Stimulated activated CD8-positive, alpha-beta memory T cell treated with anti-CD3 and anti-CD28 coated beads, Interleukin-4, amount 100 ng/mL, for 24 hours (primary cell): ENCODE data around the gene LILRA6.
"Not testable (repeated sequence)": the region's sequence is repeated elsewhere in the genome, so short reads cannot be mapped to it uniquely, and the experiment has no call there.

Experiments
- DNase-seq: peaks from one replicate; pipeline ENCODE4 v3.0.0-alpha.2; 2020; ENCODE audit warnings: low read depth

The LILRA6 gene

DNA sequence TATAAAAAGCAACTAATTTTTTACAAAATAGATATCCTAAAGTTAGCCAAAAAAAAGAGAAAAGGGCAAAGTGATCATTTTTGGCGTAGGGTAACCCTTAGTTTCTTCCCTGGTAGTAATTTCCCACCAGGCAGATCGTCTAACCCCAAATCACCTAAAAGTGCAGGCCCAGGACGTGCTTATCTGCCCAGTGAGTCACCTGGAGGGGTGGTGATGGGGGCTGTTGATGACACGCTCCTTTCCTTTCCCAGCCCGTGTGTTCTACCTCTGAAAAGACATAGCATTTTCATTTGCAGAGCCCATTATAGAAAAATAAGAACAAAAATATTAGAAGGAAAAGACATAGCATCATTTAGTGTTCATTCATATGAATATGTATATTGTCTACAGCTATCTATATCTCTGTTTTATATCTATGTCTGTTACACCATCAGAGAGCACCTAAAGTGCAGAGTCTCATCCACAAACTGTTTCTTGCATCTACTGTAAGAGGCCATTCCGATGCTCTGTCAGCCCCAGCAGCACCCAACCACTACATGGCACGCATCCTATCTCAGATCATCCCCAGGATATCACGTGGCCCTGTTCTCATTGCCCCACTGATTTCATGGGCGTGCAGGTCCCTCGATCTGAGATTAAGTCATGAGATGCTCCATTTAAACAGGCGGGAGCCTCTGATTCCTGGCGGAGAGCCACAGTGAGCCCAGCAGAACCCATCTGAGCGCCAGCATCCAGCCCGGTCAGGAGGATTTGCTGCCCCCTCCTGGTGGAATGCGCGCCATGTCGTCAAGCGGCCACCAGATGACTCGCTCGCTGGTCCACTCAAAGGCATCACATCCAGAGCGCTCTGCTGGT is 11.3 kb downstream of the LILRA6 start:
- peak; percentile 80 for DNase-seq

DNA sequence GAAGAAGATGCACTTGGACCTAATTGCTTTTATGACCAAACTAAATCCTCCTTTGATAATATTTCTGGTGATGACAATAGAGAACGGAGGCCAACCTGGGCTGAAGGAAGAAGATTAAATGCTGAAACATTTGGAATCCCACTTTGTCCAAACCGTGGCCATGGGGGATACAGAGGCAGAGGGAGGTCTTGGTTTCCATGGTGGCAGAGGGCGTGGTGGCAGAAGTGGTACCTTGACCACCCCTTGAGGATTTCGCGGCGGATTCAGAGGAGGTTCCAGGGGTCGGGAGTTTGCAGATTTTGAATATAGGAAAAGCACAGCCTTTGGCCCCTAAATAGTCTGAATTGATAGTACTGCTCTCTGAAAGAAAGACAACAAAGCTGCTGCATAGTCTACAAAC is 12.6 kb downstream of the LILRA6 start:
- DNase-seq = no peak

DNA sequence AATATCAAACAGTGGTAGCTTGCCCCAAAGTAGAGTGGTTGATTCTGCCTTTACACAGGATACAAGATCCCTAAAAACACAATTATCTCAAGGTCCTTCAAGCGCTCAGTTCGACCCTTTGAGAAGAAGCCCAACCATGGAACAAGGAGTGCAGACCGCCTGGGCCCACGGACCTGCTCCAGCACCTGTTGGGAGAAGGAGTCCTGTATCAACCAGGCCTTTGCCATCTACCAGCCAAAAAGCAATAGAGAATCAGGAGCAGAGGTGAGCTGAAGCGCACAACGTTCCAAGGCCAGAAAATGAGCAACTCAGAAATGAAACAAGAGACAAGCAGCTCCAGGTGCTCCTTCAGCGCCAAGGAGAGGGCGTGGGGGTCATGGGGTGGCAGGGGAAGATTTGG is 13.4 kb downstream of the LILRA6 start:
- DNase-seq = no peak

GRCh38 chr19:54224619-54225018 is 18.0 kb downstream of the LILRA6 start:
- DNase-seq = not testable (repeated sequence)

DNA sequence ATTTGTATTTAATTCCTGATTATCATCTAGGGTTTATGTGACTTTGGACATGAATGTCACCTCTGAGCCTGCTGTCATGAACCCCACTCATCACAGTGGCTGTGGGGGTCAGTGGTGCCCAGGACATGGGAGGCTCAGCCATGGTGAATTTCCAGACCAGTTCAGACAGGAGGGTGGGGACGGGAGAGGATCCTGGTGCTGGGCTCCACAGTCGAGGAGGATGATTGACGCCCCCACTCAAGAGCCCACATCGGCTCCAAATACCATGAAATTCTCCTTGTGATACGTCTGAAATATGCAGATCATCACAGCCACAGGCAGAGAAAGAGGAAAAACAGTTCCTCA is 18.7 kb downstream of the LILRA6 start:
- not testable (repeated sequence) for DNase-seq

GRCh38 chr19:54223277-54223936 is 19.2 kb downstream of the LILRA6 start:
- not testable (repeated sequence) for DNase-seq

DNA sequence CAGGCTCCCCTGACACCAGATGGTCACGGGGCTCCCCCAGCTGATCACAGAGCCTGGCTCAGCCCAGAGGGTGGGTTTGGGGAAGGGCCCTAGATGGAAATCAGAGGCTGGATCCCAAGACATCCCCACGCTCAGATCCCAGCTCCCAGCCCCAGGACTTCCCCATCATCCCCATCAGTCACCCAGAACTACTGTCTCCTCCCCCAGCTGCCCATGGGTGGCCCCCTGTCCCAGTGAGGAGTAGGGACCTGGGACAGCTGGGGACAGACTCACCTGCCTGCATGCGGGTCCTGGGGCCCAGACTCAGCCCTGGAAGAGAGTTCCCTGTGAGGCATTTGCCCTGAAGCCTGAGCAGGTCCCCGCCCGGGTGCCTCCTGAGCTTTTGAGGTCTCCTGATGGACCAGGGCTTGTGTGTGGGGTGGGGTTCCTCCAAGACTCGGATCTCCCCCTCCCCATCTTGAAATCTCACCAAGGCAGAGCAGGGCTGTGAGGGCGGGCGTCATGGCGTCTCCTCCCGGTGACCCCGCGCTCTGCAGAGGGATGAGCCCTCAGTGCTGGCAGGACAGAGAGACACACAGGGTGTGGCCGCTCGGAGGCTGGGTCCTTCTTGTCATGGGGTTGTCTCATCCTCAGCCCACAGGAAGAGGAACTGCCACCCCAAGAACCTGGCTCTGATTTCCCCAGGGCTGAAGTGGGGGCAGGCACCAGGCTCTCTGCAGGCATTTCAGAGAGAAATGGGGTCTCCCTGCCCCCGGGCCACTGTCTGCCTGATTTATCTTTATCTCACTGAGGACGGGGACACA is 19.9 kb downstream of the LILRA6 start, which contains the start of gene LILRB3:
LILRB3 (minus strand) TSS at position 534 of the 803 bp plus-strand sequence; CDS start at position 503, 31 bp downstream.
- DNase-seq = not testable (repeated sequence)

GRCh38 chr19:54221947-54222346 is 20.6 kb downstream of the LILRA6 start:
- DNase-seq = not testable (repeated sequence)

DNA sequence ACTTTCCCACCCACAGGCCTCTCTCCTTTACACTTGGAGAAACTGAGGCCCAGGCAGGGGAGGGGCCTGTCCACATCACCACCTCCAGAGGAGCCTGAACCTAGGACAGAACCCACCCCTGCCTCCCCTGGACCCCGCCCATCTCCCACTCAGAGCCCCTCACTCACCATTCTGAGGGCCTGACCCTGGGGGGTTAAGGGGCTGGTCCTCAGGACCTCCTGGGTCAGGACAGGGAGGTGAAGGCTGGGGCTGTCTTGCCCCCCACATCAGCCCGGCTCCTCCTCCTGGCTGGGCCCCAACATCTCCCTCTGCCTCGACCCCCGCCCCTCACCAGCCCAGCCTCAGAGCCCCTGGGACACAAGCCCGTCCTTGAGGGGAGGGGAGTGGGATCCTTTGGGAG is 22.9 kb downstream of the LILRA6 start:
- not testable (repeated sequence) for DNase-seq

DNA sequence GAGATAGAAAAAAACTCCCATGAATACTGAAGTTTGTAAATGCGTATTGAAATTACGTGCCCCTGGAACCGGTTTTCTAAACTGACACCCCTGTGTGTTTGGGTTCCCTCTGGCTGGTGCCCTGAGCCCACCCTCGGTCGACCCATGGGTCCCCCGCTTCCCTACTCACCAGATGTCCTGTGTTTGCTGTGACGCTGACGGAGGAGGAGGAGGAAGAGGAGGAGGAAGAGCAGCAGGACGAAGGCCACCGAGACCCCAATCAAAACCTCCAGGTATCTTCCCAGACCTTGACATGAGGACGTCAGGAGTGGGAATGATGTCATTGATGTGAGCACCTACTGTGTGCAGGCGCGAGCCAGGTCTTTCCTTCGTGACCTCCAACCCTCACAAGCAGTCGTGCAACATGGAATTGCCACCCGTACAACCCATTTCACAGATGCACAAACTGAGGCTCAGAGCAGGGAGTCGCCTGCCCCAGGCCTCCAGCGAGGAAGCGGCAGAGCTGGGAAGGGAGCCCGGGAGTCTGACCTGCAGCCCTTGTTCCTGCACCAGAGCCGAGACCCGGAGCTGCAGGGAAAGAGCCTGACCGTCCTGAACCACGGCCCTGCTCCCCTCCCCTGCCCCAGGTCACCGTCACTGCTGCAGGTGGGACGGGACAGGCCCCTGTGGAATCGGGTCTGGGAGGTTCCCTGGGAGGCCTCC is 23.5 kb downstream of the LILRA6 start:
- DNase-seq = no peak

GRCh38 chr19:54218259-54218658 is 24.3 kb downstream of the LILRA6 start:
- no peak for DNase-seq

DNA sequence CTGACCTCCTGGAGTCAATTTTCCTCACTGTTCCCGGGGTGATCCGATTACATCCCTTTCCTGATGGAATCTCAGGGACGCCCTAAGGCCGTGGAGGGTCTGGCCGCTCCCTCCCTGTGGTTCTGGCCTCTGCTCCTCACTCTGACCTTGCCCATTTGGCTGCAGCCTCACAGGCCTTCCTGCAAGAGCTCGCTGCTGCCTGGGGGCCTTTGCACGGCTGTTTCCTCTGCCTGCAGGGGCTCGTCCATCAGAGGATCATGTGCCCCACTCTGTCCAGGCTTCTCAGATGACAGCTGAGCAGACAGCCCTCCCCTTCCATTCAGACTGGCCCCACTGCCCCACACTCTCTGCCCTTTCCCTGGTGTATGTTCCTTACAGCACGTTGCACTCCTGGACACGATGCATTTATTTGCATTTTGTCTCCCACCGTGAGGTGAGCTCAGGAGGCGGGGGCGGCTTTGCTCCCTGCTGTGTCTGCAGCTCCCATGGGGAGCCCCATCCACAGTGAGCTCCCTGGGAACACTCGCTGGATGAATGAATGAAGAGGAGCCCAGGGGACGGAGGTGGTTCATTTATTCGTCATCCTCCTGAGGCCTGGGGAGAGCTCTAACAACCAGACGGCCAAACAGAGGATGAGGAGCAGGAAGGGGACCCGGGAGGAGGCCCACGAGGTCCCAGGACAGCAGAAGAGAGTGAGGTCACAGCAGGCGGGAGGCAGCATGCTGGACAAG is 24.9 kb downstream of the LILRA6 start:
- DNase-seq = not testable (repeated sequence)

- no peak for DNase-seq
Observed at GRCh38 chr19:54216869-54217268, 25.7 kb downstream of the LILRA6 start.

- not testable (repeated sequence) for DNase-seq
Observed at GRCh38 chr19:54214734-54215133, 27.9 kb downstream of the LILRA6 start.

- DNase-seq = not testable (repeated sequence)
Observed at GRCh38 chr19:54214217-54214616, 28.4 kb downstream of the LILRA6 start.

- no peak for DNase-seq
Observed at GRCh38 chr19:54211235-54211634, 31.4 kb downstream of the LILRA6 start.

DNA sequence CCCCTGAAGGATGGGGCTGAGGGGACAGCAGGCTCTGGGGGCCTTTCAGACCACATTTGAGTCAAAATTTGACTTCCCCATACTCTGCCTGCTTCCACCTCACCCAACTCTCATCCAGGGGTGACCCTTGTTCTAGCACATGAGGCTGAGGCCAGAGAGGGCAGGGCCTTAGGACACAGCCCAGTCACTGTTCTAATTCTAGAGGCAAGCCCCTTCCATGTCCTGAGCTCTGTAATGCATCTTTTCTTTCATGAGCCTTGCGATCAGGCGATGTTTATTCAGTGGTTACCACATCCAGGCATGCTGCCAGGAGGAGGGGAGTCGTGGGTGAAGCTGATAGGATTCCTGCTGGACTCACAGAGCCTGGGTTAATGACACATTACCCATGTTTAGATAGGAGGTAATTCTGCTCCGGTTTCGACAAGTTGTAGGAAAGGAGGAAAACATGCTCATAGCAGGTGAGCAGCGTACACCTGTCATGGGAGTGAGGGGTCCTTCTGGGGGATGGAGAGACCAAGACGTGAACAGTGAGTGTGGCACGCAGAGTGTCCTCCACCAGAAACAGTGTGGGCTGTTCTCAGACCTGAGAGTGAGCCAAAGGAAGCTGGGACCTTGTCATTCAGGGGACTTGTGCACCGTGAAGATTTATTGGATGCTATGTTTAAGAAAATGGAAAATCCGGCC is 32.6 kb downstream of the LILRA6 start:
- no peak for DNase-seq

DNA sequence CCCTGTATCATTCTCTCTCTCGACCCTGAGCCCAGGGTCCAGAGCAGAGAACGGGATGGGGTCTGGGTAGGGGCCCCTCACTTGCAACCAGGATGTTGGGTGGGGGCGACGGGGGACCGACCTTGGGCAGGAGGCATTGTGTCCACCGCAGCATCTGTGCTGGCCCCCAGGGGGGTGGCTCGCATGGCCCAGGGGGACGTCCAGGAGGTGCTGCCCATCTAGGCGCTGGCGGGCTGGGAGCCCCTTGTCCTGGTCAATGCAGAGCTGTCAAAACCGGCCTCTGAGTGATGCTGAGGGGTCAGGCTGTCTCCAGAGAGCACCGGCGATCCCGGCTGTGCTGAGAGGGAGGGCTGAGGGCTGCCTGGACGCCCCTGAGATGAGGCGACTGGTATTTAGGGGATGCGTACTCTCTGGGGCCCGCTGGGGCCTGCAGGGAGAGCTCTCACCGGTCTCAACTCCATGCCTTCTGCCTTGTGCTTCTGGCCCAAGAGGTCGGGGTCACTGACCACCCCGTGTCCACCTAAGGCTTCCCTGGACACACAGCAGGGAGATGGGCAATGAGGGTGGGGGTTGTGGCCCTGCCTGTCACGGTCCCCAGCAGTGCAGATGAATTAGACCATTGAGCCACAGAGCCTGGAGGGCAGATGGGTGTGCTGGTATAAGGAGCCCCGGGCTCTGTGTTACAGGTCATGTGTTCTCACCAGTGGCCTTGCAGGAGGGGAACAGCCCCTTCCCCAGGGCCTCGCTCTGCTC is 33.4 kb downstream of the LILRA6 start:
- DNase-seq = no peak

- no peak for DNase-seq
Observed at GRCh38 chr19:54208784-54209057, 33.9 kb downstream of the LILRA6 start.
